NCI-H82 (cell line): Measurements from ENCODE around the gene PTEN.

Experiments
- DNase-seq: peaks from one replicate; lab custom pipeline; 2025; lab: John Stamatoyannopoulos, UW

PTEN gene

GRCh38 chr10:87920538-87920937 is 57.1 kb downstream of the PTEN start:
- no peak for DNase-seq

- DNase-seq, result peak; percentile 1
Measured at GRCh38 chr10:87921931-87922688, 58.7 kb downstream of the PTEN start.

- DNase-seq, result no peak
Measured at GRCh38 chr10:87923233-87923632, 59.8 kb downstream of the PTEN start.

GRCh38 chr10:87925570-87925969 is 62.1 kb downstream of the PTEN start:
- peak; percentile 79 for DNase-seq

GRCh38 chr10:87927091-87927490 is 63.7 kb downstream of the PTEN start:
- no peak for DNase-seq

- no peak for DNase-seq
Measured at GRCh38 chr10:87928996-87929395, 65.6 kb downstream of the PTEN start.

GRCh38 chr10:87930141-87930540 is 66.7 kb downstream of the PTEN start:
- DNase-seq, result no peak

GRCh38 chr10:87930934-87931835 is 67.8 kb downstream of the PTEN start:
- DNase-seq, result no peak

- DNase-seq, result no peak
Measured at GRCh38 chr10:87931836-87932230, 68.4 kb downstream of the PTEN start.

- DNase-seq, result no peak
Measured at GRCh38 chr10:87935290-87936141, 72.1 kb downstream of the PTEN start.

GRCh38 chr10:87940210-87940609 is 76.8 kb downstream of the PTEN start:
- no peak for DNase-seq

- no peak for DNase-seq
Measured at GRCh38 chr10:87942884-87943527, 79.6 kb downstream of the PTEN start.

- no peak for DNase-seq
Measured at GRCh38 chr10:87945984-87946383, 82.6 kb downstream of the PTEN start.

- DNase-seq, result no peak
Measured at GRCh38 chr10:87952612-87953011, 89.2 kb downstream of the PTEN start.

GRCh38 chr10:87956055-87956454 is 92.6 kb downstream of the PTEN start:
- DNase-seq, result no peak

- DNase-seq, result no peak
Measured at GRCh38 chr10:87957702-87958101, 94.3 kb downstream of the PTEN start.

- DNase-seq, result no peak
Measured at GRCh38 chr10:87960230-87960629, 96.8 kb downstream of the PTEN start.

GRCh38 chr10:87961314-87961713 is 97.9 kb downstream of the PTEN start:
- no peak for DNase-seq

GRCh38 chr10:87966459-87966858 is 103.0 kb downstream of the PTEN start:
- no peak for DNase-seq

- DNase-seq, result no peak
Measured at GRCh38 chr10:87973635-87974034, 110.2 kb downstream of the PTEN start.

GRCh38 chr10:87974130-87974529 is 110.7 kb downstream of the PTEN start:
- DNase-seq, result no peak

GRCh38 chr10:87974769-87975168 is 111.3 kb downstream of the PTEN start:
- DNase-seq, result no peak
